Hepatocyte (in vitro differentiated cells): ENCODE results near the gene DPF3.

Experiments used
- CTCF ChIP-seq: fragments of 200-600 bp; sonication (generic); IDR thresholded peaks from 2 replicates; pipeline ENCODE4 v1.5.1; 2016; ENCODE audit warnings: antibody characterized with exemption, mild to moderate bottlenecking; ENCODE audit not compliant: poor library complexity
- EZH2 ChIP-seq: fragments of 200-600 bp; sonication (generic); IDR thresholded peaks from 2 replicates; pipeline ENCODE4 v1.6.1; 2016; ENCODE audit warnings: antibody characterized with exemption, mild to moderate bottlenecking, borderline replicate concordance
- EZH2phosphoT487 ChIP-seq: fragments of 200-600 bp; sonication (generic); IDR thresholded peaks from one replicate; pipeline ENCODE4 v1.6.1; 2018; ENCODE audit warnings: antibody characterized with exemption, mild to moderate bottlenecking, low read depth, moderate library complexity; ENCODE audit not compliant: unreplicated experiment, severe bottlenecking

GRCh38 chr14:72582582-72582981 lies 311.3 kb downstream of the DPF3 start:
- TF ChIP-seq CTCF = no peak
- no peak for TF ChIP-seq EZH2phosphoT487
- TF ChIP-seq EZH2 = no peak
